DMS79 treated with DMSO at 0.1 percent for 48 hours (cell line): Measurements from ENCODE around the gene SMARCA2.

ENCODE experiments used
- DNase-seq: peaks from one replicate; lab custom pipeline; 2025; lab: John Stamatoyannopoulos, UW

The SMARCA2 gene

GRCh38 chr9:2039294-2040180 lies 24.4 kb downstream of the SMARCA2 start:
- DNase-seq: no peak

GRCh38 chr9:2040828-2041227 lies 25.7 kb downstream of the SMARCA2 start:
- no peak for DNase-seq

- no peak for DNase-seq
These were observed 26.6 kb downstream of the SMARCA2 start for GRCh38 chr9:2041736-2042135.

DNA sequence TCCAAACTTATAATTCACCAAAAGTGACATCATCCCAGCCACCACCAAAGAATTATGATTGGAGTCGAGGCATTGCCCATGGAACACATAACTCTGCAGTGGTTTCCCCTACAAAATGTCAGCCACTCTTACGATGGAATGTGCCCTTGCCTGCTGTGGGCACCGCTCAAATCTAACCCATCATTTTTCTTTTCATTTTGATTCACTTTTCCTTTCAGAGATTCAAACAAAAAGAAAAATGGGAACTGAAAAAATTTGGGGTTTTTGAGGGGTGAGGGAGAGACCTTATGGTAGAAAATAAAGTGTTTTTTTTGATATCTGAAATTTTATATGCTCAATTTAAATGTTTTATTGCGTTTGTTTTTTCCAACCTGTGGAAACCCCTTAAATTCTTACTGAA lies 28.1 kb downstream of the SMARCA2 start:
- DNase-seq: no peak

GRCh38 chr9:2043881-2044462 lies 28.8 kb downstream of the SMARCA2 start:
- no peak for DNase-seq

- no peak for DNase-seq
These were observed 32.1 kb downstream of the SMARCA2 start for GRCh38 chr9:2047144-2047671.

DNA sequence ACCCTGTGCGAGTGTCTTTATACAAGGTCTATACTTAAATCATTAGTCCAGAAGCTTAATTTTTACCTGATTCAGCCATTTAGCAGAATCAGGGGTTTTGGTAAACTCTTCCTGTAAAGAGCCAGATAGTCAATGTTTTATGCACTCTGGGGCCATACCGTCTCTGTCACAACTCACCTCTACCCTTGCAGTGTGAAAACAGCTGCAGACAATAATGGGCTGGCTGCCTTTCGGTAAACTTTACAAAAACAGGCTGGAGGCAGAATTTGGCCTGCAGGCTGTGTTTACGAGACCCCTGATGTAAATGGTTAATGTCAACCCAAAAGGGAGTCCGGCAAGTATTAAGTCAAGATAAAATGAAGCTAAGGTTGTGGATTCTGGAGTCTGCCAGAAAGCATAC lies 32.8 kb downstream of the SMARCA2 start:
- no peak for DNase-seq

GRCh38 chr9:2050236-2050635 lies 35.1 kb downstream of the SMARCA2 start:
- DNase-seq: no peak

DNA sequence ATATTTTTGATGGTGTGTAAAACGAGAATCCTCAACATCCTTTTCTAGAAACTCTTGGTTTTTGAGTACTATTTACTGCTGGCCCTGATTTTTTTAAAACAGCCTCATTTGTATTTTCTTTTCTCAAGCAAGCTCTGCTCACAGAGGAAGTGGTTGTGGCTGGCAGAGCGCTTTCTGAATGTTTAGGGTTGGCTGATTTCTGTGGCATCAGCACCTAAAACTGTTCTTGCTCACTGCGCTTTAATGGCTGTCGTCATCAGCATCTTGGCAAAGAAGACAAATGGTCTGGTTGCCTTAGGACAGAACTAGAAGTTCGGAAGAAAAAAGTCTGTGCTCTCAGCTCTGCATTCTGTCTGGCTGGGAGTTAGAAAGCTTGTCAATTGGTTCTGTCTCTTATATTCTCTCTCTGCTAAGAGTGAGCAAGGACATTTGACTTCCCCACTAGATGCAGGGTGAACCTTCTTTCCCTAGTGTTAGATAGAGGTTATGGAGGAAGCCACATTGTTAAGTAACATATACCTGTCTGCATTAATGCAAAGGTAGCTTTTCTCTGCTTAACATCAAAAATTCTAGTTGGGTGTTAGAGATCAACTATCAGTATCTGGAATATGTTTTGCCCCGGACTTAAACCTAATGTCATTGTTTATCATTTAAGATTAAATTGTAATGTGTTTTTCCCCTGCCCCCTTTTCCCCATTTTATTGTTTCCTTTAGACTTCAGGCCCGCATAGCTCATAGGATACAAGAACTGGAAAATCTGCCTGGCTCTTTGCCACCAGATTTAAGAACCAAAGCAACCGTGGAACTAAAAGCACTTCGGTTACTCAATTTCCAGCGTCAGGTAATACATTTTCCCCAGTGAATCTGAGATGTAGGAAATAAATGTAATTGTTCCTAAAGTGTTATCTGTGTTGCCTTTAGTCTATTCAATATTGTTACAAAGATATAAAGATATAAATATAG lies 39.0 kb downstream of the SMARCA2 start:
- no peak for DNase-seq

GRCh38 chr9:2055203-2055658 lies 40.1 kb downstream of the SMARCA2 start:
- DNase-seq: no peak

DNA sequence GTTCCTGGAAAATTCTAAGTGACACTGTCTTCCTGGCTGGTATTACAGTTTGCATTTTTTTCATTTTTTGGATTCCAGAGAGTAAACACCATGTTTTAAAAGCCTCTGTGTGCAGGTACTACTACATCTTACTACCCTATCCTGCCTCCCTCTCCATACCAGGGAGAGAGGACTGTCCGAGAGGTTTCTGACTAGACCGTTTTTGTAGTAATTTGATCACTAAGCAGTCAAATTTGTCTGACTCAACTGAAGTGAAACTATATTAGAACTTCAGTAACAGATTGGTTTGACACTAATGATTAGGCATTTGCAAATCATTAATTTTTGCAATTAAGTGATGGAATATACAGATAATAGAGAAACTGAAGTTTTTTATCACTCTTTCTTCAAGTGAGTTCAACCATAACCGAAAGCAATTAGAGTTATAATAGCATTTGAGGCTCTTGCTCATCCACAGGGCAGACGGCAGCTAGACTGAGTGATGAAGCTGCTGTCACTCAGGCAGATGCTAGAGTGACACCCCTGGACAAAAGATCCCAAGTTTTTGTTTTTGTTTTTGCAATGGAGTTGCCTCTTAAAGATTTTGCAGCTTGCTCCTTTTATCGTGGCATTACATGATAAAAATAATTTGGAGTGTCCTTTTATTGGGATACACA lies 44.3 kb downstream of the SMARCA2 start:
- DNase-seq: no peak

GRCh38 chr9:2060424-2060823 lies 45.3 kb downstream of the SMARCA2 start:
- no peak for DNase-seq

- no peak for DNase-seq
These were observed 50.6 kb downstream of the SMARCA2 start for GRCh38 chr9:2065704-2066103.

DNA sequence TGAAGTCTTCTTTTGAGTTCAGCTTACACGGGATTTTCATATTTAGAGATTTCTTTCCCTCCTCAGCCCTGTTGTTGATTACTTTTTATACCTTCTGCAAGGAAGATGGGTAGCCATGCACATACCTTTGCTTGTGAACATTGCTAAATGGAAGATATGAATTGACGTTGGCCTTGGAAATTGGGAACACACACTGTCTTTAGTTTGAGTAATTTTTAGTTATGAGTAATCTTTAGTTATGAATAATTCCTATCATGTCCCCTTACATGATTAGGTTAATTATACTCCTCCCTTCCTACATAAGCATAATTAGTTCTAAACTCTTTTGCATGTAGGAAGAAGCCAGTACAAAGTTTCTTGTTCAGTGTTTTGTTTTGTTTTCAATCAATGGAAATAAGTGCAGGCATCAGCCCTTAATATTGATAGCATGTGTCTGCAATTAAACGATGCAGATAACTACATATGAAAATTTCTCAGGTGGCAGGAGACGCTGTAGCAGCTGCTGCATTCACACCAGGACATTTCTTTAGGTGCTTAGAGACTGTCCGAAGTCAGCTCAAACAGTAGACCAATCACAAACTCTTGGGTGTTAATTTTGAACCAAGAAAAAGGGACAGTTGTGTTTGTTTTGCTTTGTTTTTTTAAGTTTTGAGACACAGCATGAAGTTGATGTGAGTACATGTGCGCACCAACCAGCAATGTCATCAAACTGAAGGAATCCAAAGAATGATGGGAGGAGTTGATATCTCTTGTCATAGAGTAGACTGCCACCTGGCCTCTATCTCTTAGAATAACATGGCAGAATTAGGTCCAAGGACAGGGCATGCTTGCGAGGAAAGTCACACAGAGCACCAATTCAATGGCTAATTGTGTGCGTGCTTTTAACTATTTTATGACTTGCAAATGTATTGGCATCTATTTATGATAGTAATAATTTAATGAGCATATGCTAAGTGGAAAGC lies 51.4 kb downstream of the SMARCA2 start:
- no peak for DNase-seq

- no peak for DNase-seq
These were observed 57.7 kb downstream of the SMARCA2 start for GRCh38 chr9:2072752-2073405.

DNA sequence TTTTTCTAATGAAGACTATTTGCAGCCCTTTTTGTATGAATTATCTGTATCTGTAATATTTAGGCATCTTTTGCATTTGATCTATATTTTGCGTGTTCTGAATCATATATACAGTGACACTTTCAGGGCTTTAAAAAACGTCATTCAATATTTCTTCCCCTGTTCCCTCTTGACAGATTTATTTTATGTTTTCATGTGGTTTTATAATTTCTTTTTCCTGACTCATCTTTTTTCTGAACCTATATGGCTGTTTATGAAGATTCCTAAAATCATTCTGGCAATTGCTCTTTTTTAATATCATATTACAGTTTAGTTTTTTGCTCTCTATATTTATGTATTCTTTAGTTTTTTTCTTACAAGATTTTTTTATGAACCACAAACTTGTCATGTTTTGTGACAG lies 67.6 kb downstream of the SMARCA2 start:
- DNase-seq: no peak

GRCh38 chr9:2083479-2083878 lies 68.3 kb downstream of the SMARCA2 start:
- no peak for DNase-seq

GRCh38 chr9:2085716-2086115 lies 70.6 kb downstream of the SMARCA2 start:
- no peak for DNase-seq

- DNase-seq: no peak
These were observed 71.0 kb downstream of the SMARCA2 start for GRCh38 chr9:2086116-2086515.

DNA sequence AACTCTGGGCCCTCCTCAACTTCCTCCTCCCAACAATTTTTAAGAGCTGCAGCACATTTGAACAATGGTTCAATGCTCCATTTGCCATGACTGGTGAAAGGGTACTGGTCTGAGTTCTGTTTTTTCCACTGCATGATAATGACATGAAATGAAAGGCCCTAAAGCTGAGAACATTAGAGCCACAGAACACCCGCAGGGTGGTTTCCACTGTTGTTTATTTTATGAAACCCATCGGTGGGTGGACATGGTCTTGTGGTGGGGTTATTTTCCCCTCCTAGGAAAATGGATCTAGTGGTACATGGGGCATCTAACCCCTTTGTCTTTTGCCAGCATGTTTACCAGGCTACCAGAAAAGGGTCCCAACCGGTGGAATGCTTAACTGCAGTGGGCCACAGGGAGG lies 71.8 kb downstream of the SMARCA2 start:
- no peak for DNase-seq
